ENCODE results near the gene PLK3.
"Not testable (repeated sequence)": the region's sequence is repeated elsewhere in the genome, so short reads cannot be mapped to it uniquely, and the experiment has no call there.

PLK3 gene

DNA sequence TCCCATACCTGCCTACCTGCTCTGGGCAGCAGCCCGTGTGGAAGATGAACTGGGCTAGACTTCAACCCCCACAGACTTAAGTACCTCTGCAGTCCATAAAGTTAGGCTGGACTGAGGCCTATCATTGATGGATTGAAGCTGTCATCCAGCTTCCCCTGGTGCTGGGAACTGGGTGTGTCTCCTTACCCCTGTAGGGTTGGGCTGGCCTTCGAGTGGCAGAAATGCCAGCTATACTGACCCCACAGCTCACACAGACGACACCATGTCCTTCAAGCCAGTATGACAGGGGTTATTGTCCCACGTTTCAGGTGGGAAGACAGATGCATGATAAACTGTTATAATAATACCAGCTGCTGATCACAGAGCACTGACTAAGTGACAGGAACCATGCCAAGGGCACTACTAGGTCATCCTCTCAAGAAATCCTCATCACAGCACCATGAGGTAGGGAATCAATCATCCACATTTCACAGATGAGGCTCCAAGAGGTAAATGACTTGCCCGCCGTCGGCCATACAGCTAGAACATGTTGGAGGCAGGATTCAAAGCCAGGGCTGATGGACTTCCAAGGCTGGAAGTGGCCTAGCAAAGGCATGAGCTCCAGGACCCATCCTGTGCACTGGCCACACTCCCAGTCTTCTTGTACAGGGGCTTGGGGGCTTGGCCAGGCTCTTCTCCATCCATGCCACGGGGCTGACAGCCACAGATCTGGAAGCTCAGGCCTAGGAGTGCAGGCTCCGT lies 11.9 kb upstream of the PLK3 start, which contains the start of gene BEST4:
Gene BEST4 (minus strand): TSS at position 51 of the 741 bp plus-strand sequence. CDS start 465 bp downstream, outside the sequence.
- no peak for DNase-seq

DNA sequence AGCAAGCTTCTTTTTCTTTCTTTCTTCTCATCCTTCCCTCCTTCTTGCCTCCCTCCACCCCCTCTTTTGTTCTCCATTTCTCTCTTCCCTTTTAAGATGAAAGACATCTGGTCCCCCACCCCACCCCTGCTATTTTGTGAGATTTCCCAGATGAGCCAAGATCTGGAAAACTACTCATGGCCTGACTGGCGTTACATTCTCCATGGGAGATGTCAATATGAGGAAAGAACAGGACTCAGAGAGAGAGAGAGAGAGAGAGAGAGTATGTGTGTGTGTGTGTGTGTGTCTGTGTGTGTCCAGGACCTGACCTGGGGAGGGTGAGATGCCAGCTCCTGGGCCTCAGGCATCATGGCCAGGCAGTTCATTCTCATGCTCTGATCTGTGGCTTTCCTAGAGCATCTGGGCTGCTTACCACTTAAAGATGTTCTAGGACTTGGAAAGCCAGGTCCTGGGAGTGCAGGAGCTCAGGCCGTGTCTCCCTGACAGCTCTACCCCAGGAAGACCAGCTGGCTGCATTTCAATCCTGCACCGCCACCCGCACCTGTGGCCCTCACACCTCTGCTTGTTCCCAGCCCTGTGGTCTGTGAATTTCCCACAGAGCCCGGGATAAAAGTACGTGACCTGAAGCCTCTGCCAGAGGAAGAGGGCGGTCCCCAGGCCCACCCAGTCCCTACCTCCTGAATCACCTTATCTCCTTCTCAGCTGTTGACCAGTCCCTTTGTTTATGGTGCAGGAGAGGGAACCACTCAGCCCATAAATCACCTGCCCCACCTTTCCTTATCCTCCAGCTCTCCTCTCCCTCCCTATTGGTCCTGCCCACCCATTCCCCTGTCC lies 9.0 kb upstream of the PLK3 start:
- no peak for DNase-seq

DNA sequence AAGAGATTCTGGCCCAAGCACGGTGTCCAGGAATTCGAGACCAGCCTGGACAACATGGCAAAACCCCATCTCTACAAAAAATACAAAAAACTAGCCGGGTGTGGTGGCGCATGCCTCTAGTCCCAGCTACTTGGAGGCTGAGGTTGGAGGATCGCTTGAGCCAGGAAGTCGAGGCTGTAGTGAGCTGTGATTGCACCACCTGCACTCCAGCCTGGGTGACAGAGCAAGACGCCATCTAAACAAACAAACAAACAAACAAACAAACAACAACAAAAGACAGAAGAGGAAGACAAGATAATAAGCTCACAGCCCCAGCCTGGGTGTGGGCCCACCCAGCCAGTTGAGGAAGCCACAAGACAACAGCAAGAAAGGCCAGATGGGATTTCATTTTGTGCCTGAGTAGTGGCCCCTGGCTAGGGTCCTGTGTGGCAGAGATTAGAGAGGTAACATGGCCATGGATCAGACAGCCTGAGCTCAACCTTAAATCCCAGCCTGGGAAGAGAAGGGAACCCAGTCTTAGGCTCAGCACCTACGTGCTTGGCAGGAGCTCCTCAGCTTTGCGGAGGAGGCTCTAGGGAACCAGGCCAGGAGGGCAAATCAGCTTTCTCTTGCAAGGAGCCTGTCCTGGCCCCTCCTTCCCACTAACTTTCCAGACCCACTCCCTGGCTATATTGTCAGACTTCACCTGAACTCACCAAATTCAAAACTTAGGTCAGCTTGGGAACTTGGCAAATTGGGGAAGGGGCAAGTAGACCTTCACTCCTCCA lies 7.3 kb upstream of the PLK3 start:
- DNase-seq, result no peak

DNA sequence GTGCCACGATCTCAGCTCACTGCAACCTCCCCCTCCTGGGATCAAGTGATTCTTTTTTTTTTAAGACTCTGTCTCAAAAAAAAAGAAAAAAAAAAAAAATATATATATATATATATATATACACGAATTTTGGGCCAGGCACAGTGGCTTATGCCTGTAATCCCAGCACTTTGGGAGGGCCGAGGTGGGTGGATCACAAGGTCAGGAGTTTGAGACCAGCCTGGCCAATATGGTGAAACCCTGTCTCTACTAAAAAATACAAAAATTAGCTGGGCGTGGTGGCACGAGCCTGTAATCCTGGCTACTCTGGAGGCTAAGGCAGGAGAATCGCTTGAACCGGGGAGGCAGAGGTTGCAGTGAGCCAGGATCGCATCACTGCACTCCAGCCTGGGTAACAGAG lies 2.3 kb upstream of the PLK3 start:
- DNase-seq, result not testable (repeated sequence)

DNA sequence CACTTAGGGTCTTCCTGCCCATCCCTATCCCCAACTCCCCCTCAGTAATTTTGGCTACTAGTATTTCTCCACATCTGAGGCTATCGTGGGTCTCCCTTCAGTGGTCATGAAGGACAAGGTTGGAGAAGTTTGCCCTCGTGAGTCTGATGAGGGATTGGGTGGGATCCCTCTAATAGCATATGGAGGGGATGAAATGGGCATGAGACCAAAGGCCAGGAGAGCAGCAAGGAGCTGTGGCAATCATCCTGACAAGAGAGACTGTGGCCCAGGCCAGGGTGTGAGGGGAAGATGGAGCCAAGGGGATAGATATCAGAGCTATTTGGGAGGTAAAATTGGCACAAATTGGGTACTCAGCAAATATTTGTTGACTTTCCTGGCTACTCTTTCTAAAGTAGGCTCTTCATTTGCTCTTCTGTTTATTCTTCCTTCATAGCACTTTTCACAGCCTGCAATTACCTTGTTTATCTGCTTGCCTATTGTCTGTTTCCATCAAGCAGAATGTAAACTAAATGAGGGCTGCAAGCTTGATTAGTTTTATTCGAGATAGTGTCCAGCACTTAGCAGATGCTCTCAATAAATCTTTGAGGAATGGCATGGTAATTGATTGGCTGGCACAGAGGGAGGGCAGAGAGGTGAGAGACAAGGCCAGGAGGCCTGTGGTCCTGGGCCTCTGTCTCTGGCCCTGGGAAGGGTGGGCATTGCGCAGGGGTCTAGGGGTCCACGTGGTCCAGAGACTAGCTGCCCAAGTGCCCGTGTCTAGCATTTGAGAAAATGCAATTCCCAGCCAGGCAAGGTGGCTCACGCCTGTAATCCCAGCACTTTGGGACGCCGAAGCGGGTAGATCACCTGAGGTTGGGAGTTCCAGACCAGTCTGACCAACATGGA lies 1.5 kb upstream of the PLK3 start:
- DNase-seq, result no peak

DNA sequence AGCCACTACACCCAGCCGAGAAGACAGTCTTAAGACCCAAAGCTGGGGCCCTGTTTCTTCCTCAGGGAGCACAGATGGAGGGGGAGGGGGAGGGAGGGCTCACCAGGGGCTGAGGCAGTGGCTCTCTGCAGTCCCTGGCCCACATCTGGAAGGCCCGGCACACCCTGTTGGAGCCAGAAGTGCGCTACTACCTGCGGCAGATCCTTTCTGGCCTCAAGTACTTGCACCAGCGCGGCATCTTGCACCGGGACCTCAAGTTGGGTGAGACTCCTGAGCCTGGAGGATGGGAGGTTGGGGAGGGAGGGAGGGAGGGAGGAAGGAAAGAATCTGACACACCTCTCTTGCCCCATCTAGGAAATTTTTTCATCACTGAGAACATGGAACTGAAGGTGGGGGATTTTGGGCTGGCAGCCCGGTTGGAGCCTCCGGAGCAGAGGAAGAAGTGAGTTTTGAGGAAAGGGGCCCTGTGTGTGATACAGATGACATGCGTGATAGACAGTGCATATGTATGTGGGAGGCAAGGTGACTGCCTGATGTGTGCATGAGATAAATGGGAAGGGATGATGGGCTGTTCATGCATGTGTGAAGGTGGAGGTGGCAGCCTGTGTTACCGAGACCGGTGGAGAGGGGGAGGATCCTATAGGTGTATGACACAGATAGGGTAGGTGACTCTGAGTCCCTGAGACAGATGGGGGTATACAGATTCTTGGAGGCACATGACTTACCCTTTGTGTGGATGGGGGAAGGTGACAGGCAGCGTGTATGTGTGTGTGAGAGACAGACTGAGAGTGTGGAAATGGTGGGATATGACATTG lies 1.5 kb downstream of the PLK3 start:
- peak; percentile 76 for DNase-seq

DNA sequence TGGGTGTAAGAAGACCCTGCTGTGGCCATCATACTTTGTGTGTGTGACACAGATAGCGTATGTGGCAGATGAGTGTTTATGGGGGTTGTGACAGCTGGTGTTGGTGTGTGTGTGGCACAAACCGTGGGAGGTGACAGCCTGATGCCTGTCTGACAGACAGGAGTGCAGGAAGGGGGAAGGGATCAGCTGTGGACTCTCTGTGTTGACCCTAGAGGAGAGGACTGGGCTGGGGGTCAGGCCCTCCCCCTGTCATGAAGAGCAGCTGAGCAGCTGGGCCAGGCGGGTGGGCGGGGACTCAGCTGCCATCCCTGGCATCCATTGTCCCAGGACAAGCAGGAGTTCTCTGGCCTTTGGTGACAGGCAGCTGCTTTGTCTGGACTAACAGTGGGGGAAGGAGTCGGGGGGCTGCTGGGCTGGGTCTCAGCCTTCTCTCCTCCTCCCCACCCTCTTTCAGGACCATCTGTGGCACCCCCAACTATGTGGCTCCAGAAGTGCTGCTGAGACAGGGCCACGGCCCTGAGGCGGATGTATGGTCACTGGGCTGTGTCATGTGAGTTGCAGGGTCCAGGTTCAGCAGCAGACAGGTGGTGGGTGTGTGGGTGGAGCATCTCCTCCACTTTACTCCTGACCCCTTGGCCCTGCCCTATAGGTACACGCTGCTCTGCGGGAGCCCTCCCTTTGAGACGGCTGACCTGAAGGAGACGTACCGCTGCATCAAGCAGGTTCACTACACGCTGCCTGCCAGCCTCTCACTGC lies 2.3 kb downstream of the PLK3 start:
- no peak for DNase-seq

DNA sequence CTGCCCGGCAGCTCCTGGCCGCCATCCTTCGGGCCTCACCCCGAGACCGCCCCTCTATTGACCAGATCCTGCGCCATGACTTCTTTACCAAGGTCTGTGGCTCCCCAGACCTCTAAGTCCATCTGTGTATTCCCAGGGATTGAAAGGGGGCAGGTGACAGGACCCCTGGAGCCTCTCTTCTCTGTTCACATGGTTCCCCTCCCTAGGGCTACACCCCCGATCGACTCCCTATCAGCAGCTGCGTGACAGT lies 2.8 kb downstream of the PLK3 start:
- no peak for DNase-seq

DNA sequence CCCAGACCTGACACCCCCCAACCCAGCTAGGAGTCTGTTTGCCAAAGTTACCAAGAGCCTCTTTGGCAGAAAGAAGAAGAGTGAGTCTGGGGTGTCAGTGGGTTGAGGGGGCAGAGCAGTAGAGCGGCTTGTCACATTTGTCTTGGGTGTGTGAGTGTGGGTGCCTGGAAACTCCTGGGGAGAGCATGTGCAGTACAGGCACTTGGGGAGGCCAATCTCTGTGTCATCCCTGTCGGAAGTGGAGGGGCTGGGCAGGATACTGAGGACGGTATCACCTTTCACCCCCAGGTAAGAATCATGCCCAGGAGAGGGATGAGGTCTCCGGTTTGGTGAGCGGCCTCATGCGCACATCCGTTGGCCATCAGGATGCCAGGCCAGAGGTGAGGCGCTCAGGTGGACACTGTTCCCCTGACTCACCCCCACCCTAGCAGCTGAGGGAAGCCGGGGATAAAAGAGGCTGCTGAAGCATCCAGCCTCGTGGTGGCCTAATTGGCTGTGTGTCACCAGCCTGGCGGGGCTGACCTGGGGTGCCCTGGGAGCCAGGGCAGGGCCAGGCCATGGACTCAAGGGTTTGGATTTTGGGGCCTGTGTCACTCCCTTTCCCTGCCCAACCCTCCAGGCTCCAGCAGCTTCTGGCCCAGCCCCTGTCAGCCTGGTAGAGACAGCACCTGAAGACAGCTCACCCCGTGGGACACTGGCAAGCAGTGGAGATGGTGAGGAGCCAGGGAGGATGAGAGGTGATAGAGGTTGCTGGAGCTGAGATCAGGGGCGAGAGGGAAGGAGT lies 3.3 kb downstream of the PLK3 start:
- no peak for DNase-seq

DNA sequence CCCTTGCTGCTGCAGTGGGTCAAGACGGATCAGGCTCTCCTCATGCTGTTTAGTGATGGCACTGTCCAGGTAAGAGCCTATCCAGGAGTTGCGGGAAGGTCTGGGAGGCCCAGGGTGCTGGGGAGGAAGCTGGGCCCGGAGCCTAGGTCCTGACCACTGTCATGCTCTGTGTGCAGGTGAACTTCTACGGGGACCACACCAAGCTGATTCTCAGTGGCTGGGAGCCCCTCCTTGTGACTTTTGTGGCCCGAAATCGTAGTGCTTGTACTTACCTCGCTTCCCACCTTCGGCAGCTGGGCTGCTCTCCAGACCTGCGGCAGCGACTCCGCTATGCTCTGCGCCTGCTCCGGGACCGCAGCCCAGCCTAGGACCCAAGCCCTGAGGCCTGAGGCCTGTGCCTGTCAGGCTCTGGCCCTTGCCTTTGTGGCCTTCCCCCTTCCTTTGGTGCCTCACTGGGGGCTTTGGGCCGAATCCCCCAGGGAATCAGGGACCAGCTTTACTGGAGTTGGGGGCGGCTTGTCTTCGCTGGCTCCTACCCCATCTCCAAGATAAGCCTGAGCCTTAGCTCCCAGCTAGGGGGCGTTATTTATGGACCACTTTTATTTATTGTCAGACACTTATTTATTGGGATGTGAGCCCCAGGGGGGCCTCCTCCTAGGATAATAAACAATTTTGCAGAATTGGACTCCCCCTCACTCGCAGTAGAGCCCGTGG lies 5.3 kb downstream of the PLK3 start:
- no peak for DNase-seq

DNA sequence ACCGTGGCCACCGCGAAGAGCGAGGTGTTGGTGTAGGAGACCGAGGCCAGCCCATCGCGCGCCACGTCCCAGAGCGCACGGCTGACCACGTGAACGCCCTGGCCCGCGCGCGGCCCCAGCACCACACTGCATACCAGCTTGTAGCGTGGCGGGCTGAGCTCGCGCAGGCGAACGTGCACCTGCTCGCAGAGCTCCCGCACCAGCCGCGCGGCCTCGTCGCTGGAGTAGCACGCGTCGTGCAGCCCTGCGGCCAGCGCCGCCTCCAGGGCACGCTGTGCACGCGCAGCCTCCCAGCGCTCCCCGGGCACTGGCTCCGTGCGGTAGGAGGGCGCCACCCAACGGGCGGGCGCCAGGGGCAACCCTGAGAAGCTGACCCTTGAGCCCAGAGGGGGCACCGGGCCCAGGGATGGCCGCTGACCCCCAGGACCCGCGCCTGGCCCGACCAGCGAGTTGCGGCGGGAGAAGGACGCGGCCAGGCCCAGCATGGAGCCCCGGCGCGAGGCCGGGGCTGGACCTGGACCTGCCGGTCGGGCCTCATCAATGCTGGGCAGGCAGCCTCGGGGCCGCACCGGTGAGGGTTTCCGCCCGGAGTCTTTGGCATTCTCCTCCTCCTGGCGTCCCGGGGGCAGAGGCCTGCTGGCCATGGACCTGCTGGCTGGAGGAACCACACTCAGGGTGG lies 6.0 kb downstream of the PLK3 start:
- DNase-seq, result no peak

DNA sequence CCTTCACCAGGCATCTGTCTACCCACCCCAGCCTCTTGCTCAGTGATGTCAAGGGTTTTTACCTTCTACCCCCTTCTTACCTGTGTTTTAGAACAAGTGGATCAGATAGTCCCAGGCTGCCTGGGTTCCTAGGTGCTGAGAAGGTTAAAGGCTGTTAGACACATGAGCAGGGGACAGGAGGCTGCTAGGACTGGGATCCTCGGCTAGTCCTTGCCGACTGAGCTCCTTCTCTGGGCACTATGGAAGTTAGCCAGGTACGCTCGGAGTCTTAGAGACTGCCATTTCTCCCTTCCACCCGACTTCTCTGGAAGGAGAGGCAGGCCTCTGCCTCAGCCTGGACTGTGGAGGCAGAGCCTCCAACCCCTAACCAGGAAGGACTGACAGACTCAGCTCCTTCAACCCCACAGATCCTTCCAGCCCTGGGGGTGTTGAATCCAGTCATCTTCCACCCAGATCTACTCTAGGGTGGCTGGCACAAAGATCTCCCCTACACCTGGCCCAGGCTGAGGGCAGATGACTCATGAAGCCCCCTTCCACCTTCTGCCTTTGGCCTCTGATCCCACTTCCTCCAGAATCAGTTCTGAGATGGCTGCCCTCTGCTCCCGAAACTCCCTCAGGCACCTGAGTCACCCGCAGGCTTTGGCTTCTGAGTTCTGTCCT lies 6.7 kb downstream of the PLK3 start, which contains the start of gene DYNLT4:
Gene DYNLT4 (minus strand): TSS at position 648 of the 660 bp plus-strand sequence. CDS start 683 bp downstream, outside the sequence.
- DNase-seq, result no peak

DNA sequence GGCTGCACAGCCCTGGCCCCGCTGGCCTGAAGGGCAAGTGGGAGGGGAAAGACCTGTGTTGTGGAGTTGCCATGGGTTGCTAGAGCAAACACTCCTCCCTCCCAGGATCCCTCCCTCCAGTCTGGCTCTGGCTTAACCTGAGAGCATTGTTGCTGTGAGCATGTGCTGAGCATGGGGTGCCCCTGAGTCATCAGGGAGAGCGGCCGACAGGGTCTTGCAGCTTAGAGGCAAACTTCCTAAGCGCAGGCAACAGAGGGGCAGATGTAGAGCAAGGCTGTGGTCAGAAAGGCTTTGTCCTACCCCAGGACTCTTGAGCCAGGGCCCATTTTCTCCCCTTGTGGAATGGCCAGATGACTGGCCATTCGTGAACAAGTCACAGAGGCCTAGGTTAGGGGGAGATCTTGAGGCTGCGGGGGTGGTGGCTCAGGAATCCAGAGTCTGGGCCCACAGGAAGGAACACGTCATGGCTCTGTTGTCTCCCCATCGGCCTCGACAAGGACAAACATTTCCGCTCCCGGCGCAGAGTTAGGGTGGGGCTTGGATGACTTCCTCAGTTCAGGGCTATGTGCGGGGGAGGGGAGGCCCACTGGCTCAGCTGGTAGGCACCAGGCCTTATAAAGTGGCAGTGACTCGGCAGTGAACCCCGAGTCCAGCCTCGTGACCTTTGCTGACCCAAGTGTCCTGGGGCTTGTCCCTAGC lies 7.3 kb downstream of the PLK3 start:
- DNase-seq, result peak; percentile 98

DNA sequence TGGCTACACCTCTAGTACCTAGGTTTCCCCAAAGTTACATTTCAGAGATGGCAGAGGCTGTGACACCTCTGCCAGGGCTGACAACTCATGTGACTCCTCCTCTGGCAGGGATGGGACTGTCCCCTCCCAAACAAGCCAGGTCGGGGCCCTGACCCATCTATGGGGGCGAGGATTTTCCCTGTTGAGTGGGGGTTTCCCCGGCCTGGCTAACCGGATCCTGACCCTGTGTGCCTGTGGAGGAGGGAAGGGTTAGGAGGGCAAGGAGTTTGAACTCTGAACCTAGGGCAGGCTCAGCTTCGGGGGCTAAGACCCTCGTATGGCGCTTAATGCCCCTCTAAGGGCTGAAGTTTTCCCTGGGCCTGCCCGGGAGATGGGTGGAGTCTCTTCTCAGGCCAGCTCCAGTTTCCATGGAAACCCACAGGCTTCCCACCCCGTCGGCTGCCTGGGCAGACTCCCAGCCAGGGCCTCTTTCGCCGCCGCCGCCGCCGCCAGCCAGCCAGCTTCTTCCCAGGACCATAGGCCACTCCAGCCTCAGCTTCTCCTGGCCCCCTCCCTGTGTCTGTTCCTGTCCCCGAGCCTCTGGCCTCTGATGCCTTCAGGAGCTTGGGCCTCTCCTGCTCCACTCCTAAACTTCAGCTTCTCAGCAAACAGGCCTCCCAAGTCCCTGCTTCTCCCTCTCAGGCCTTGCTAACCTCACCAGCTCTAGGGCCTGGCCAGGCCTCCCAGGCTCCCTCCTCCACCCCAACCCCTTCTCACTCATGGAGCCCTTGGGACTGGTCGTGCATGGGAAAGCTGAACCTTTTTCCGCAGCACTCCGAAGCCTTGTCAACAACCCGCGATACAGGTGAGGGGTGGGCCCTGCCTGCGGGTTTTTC lies 8.1 kb downstream of the PLK3 start, which contains the start of gene BTBD19:
Gene BTBD19 (plus strand): TSS at position 461 of the 875 bp plus-strand sequence. CDS start 298 bp downstream, at position 759.
- DNase-seq, result peak; percentile 94

DNA sequence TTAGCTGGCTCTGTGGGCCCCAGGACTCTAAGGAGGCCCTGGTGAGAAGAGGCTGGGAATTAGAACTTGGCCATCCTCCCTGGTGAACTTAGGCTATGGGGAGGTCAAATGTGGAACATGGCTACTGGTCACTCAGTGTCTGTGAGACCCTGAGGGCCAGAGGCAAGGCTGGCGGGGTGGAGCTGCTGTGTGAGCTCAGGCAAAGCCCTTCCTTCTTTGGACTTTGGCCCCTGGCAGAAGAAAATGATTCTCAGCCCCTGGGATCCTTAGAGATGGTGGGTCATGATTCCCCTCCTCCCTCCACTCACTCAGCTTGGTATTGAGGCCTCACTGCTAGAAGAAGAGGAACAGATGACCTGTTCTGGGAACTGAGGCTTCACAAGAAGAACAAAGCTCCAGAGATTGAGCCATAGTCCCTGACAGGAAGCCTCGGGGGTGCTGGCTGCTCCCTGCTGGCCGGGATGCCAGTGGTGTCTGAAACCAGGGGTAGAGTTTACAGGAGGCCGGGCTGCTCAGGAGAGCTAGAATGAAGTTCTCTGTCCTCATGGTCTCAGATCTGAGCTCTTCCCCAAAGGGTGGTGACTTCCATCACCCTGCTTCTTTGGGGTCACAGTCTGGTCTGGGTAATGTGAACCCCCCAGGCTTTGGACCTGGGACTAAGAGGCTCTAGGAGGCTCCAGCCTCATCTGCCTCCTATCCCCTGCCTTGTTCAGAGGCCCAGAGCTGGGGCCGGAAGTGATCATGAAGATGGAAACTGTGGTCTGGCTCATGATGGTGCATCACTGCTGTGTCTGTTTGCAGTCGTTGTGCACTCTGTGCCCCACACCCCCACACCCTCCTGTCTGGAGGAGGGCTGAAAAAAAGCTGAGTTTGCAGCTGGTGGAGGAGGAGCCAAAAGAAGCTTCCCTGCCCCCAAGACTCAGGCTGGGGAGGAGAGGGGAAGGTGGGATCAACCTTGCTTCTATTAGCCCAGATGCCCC lies 9.1 kb downstream of the PLK3 start:
- peak; percentile 91 for DNase-seq
